Smooth muscle cell of the brain vasculature (primary cell): ENCODE results near the gene MRPL24.

ENCODE experiments used
- DNase-seq: peaks from one replicate; pipeline ENCODE4 v3.0.0-alpha.2; 2012; ENCODE audit warnings: low read depth, low spot score

Gene MRPL24

GRCh38 chr1:156709757-156710489 is 31.0 kb downstream of the MRPL24 start:
- no peak for DNase-seq

- no peak for DNase-seq
Observed at GRCh38 chr1:156709031-156709430, 31.9 kb downstream of the MRPL24 start.

DNA sequence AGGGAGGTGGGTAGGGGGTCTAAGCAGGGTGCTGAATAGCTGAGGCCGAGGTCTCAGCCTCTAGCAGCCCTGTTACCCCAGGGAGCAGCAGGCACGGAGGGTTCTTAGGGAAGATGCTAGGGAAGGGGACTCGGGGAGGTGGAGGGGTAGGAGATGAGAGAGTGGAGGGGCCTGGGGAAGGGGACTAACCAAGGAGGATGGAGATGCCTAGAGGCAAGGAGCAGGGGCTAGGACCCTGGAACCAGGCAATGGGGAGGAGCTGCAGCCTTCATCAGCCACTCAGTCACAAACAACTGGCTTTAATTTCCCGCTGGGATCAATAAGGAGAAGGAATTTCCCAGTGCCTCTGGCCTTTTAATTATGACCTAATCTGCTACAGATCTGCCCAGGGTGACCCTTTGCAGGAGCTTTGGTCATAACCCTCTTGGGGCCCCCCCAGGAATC is 32.6 kb downstream of the MRPL24 start:
- DNase-seq: no peak

DNA sequence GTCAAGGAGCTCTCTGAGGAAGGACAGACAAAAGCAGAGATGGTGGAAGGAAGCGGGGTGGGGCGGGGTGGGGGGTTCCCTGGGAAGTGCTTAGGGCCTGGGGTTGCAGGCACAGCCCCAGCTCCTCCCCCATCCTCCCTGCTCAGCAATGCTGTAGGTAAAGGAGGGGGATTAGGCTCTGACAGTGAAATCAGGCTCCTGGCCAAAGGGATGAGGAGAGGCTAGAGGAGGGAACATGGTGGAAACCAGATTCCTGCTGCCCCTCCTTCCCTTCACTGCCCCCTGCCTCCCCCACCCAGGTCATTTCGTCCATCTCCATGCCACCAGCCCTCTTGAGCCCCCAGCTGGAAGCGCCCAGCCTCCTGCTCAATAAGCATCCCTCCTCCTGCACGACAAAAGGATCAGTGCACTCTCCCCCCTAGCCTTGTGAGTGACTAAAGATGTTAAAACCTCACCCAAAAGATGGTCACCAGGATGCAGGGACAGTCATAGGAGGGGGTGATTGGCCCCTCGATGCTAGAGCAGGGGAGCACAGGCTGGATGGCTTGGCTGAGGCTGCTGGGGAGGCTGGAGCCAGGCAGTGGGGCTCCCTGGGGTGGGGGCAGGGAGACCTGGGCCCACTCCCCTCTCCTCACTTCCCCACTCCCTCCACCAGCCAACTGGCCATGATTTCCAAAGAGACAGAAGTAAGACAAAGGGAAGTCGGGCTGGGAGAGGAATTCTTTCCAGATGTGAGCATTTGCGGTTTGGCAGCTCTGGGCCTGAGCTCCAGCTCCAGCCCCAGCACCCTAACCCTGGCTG is 33.3 kb downstream of the MRPL24 start:
- no peak for DNase-seq

DNA sequence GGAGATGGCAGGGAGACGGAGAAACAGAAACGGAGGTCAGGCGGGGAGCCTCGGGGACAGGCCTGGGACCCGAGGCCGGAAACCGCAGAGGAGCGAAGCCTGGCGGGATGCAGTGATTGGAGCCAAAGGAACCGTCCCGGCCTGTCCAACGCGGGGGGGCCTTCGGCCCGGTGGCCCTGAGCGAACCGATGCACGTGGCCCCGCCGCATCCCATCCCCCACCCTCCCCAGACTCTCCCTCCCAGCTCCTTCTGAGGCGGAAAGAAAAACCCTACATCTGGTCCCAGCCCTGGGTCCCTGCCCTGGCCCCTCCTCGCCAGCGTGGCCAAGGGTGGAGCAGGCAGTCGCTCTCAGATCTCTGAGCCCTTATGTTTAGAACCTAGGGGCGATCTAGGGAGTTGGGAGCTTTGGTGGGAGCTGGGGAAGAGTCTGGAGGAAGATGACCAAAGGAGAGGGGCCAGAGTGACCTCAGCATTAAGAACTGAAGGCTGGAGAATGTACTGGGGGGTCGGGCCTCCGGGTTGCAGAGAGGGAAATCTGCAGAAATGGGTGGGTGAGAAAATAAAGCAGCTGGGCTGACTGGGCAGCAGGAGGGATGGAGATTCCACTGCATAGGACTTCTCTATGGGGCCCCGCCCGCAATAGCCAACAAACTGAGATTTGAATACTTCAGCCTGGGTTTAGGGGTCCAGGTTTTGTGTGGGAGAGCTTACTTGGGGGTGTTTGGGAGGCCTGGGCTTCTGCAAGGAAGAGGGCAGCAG is 34.1 kb downstream of the MRPL24 start:
- DNase-seq: no peak

GRCh38 chr1:156705918-156706656 is 34.8 kb downstream of the MRPL24 start:
- DNase-seq: no peak

- DNase-seq: no peak
Observed at GRCh38 chr1:156705321-156705917, 35.5 kb downstream of the MRPL24 start, which contains the start of gene CRABP2. Gene CRABP2 (minus strand): TSS chr1:156705583. CDS start chr1:156705446, 137 bp downstream.

GRCh38 chr1:156704930-156705320 is 36.0 kb downstream of the MRPL24 start:
- DNase-seq: no peak

DNA sequence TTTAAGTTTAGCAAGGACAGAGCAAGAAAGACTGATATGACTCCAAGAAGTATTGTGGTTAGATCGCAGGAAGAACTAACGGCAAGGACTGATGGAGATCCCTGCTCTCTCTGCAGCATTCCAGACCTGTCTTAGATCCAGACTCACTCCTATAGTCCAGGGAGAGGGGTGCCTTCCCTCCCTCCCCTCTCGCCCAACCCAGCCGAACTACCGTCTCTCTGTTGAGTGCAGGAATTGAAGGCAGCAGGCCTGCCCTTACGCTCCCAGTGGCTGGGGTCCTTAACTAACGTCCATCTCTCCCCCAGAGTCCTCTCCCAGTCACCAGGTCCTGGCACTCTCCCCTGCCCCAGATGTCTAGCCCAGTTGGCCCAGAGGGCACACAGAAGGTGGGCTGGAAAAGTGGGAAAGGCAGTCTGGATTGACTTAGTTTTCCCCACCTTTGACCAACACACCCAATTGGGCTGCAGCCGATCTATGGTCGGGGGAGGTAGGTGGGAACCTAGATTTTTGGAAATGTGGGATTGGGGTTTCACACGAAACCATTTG is 36.6 kb downstream of the MRPL24 start:
- no peak for DNase-seq

GRCh38 chr1:156703741-156704140 is 37.1 kb downstream of the MRPL24 start:
- no peak for DNase-seq

DNA sequence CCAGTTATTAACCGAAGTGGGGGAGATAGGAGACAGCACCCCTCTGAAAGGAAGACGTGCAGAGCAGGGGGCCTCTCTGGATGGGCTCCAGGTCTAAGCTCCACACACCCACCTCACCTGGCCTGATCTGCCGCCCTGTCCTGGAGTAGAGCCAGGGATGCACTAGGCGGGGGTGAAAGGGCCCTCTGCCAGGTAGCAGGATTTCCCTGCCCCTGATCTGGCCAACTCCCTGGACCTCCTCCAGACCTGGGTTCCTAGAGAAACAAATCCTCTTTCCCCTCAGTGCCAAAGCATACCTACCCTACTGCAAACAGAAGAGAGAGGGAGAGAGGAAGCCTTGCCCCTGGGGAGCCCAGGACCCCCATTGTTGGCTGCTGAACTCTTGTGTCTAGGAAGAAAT is 37.6 kb downstream of the MRPL24 start:
- no peak for DNase-seq

DNA sequence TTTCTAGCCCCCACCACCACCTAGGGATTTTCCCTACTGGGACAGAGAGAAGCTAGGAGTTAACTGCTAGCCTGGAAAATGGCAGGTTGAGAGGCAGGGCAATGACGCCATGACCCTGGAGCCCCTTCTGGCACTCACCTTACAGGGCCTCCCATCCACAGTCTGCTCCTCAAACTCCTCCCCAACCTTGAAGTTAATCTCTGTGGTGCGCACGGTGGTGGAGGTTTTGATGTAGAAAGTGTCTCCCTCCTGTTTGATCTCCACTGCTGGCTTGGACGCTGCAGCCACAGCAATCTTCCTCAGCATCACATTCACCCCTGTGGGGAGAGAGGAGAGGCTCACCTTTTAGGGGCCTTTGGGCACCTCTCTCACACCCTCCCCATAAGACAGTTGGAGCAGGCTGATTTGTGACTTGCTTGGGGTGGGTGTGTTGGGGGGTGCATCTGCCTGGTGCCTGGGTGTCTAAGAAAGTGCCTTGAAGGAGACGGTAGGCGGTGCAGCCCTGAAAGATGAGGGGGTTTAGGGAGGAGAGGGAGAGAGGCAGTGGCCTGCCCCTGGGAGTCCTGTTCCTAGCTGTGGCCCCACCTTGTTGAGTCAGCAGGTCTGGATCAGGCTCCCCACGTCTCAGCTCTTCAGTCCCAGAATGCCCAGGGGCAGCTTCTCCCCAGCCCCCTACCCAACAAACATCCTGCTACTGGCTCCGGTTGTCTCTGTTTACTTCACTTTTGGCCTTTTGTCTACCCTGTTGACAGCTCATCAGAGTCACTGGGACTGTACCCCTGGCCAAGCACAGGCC is 40.0 kb downstream of the MRPL24 start:
- DNase-seq: no peak

DNA sequence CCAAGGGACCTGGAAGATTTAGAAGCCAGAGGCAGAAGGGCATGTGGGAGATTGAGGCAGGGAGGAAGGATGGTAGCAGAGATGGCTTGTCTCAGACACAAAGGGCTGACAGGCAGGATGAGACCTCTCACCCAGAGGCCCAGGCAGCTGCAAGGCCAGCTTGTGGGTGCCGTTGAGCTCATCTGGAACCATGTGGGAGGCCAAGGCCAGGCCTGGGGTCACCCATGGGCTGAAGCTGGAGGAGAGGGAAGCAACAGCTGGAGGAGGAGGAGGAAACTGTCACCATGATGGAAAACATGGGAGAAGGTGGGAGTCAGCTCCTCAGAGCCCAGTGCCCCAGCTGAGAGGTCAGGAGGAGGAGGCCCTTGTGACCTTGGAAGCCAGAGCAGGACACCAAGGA is 41.9 kb downstream of the MRPL24 start:
- no peak for DNase-seq

GRCh38 chr1:156697481-156697880 is 43.4 kb downstream of the MRPL24 start:
- DNase-seq: no peak

- DNase-seq: no peak
Observed at GRCh38 chr1:156696755-156697154, 44.1 kb downstream of the MRPL24 start.

GRCh38 chr1:156694690-156694962 is 46.3 kb downstream of the MRPL24 start:
- no peak for DNase-seq

DNA sequence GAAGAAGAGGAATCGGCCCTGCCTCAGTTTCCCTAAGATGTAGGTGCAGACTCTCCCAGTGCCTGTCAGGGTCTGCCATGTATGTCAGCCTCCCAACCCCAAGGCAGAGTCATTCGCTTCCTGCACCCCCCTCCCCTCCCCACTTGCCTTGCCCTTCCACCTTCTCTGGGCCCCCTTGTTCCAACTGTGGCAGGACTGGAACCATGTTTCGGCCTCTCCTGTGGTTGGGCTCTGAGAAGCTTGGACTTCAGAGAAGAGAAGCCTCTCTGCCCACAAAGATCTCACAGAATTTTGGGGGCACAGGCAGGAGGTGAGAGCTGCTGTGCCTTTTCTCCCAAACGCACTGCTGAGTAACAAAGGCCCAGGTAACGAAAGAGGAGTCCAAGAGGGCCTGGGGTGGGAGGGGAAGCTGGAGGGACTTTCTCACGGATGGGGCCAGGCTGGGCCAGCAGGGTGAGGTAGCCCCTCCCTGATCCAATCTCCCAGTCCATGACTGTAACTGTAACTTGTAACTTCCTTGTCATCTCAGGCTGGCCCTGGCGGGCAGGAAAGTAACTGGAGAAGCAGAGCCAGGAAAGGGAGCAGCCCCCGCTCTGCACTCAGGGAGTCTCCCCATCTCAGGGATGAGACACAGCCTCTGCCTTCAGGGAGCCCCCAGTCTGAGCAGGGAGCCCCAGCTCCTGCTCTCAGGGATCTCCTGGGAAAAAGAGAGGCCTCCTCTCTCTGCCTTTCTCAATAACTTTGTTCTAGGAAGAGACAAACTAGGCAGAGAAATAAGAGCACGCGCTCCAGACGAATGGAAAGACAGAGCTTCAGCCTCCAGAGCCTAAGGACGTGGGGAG is 46.8 kb downstream of the MRPL24 start:
- no peak for DNase-seq

GRCh38 chr1:156692925-156693847 is 47.7 kb downstream of the MRPL24 start:
- DNase-seq: no peak
